ENCODE measurements around the gene CAP2.

DNA sequence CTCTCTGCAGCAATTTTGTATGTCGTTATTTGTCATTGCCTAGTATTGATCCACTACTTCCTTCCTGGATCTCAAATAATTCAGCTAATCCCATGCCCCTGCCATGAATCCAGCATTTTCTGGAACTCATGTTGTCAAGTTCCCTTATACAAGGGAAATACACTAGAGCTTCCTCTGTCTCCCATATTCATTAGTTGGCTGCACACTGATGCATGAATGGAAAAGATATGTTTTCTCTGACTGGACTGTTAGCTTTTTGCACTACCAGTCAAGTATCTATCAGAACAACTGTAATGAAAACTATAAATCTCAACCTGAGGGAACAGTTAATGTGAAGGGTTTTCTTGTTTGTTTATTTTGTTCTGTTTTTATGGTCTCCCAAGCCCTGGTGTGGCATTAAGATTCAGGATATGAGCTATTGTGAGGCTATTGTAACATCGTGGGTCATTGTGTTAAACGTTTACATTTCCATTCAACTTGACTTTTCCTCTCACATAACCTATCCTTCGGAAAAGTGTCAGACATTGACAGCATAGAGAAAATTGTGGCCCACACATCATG is 104.2 kb downstream of the CAP2 start:
- TF ChIP-seq, protein P1, sequence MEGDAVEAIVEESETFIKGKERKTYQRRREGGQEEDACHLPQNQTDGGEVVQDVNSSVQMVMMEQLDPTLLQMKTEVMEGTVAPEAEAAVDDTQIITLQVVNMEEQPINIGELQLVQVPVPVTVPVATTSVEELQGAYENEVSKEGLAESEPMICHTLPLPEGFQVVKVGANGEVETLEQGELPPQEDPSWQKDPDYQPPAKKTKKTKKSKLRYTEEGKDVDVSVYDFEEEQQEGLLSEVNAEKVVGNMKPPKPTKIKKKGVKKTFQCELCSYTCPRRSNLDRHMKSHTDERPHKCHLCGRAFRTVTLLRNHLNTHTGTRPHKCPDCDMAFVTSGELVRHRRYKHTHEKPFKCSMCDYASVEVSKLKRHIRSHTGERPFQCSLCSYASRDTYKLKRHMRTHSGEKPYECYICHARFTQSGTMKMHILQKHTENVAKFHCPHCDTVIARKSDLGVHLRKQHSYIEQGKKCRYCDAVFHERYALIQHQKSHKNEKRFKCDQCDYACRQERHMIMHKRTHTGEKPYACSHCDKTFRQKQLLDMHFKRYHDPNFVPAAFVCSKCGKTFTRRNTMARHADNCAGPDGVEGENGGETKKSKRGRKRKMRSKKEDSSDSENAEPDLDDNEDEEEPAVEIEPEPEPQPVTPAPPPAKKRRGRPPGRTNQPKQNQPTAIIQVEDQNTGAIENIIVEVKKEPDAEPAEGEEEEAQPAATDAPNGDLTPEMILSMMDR (IDR thresholded peaks at IDR 0.05), result no peak
- TF ChIP-seq POLR2A (IDR thresholded peaks at IDR 0.05), result no peak
